ENCODE results near the gene SPESP1. TPM values are rescaled to one million over a fixed set of nuclear protein-coding genes. Genes with fewer than 3 reads are reported as not detected.
A peak's percentile ranks its signal among the peaks of the same experiment; 100 is the strongest.

The SPESP1 gene
- total RNA-seq, 4 donors from 2014 or later, result 0.93 to 4.1 (median 2.7) TPM

DNA sequence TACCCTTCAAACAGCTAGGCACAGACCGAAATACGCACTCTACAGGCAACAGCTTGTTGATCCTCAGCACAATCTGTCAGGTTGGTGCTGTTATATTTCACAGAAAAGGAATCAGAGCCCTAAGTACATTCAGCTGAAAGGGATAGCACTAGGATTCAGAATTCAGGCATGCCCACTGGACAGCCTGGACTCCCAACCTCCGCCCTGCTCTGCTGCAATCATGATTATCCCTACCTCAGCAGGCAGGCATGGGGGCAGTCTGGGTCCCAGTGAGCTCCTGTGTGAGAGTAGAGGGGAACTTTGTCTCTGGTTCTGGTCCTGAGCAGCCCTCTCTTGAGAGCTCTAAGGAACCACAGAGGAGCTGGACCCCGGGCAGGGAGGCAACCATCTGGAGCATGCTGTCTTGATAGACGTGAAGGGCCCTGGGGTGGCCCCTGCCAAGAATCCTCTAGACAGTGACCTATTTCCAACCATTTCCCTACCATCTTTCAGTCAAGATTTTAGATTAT lies 60.7 kb downstream of the SPESP1 start:
- DNase-seq (ENCODE audit: low spot score) (no peak), ATAC-seq (ENCODE audit: low FRiP score) (no peak)
- no peak for TF ChIP-seq CTCF (IDR thresholded peaks at IDR 0.05)

DNA sequence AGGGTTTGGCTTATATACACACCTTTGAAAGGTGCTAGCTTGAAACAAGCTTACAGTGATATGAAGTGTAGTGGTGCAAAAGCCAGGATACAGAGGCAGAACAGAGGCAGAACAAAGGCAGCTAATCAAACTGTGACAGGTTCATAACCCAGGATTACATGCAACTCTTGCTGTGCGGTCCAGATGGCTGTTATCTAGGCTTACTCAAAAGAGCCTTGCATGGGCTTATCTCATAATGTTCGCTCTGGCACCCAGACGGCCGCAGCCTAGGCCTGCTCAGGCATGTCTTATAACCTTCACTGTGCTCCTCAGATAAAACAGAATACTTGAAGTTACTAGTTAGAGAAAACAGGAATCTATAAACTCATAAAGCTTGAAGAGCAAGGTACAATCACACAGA lies 61.4 kb downstream of the SPESP1 start:
- no peak for TF ChIP-seq CTCF (IDR thresholded peaks at IDR 0.05)
- no peak for DNase-seq (ENCODE audit: low spot score)
- ATAC-seq (ENCODE audit: low FRiP score), result peak; percentile 57

GRCh38 chr15:68992696-68993095 lies 62.4 kb downstream of the SPESP1 start:
- DNase-seq (ENCODE audit: low spot score) (no peak), ATAC-seq (ENCODE audit: low FRiP score) (no peak)
- no peak for TF ChIP-seq CTCF (IDR thresholded peaks at IDR 0.05)

- ATAC-seq (ENCODE audit: low FRiP score), result no peak
Observed at GRCh38 chr15:68993276-68993675, 63.0 kb downstream of the SPESP1 start.

DNA sequence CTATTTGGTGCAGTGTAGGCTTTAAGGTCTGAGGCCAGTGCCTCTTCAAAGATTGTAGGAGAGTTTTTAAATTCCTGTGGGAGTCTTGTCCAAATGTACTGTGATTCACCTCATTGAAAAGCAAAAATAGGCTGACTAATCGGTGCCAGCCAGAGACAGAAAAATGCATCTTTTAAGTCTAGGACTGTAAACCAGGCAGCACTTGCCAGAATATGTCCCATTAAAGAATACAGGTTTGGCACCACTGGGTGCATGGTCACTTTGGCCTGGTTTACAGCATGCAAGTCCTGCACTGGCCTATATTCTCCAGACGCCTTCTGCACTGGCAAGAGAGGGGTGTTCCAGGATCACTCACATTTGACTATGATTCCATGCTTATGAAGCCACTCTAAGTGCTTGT lies 63.8 kb downstream of the SPESP1 start:
- TF ChIP-seq CTCF (IDR thresholded peaks at IDR 0.05), result no peak
- DNase-seq (ENCODE audit: low spot score) (no peak), ATAC-seq (ENCODE audit: low FRiP score) (peak; percentile 48)

More at GRCh38 chr15:68993276-68993675, 63.0 kb downstream of the SPESP1 start:
- no peak for DNase-seq (ENCODE audit: low spot score)
- no peak for TF ChIP-seq CTCF (IDR thresholded peaks at IDR 0.05)

DNA sequence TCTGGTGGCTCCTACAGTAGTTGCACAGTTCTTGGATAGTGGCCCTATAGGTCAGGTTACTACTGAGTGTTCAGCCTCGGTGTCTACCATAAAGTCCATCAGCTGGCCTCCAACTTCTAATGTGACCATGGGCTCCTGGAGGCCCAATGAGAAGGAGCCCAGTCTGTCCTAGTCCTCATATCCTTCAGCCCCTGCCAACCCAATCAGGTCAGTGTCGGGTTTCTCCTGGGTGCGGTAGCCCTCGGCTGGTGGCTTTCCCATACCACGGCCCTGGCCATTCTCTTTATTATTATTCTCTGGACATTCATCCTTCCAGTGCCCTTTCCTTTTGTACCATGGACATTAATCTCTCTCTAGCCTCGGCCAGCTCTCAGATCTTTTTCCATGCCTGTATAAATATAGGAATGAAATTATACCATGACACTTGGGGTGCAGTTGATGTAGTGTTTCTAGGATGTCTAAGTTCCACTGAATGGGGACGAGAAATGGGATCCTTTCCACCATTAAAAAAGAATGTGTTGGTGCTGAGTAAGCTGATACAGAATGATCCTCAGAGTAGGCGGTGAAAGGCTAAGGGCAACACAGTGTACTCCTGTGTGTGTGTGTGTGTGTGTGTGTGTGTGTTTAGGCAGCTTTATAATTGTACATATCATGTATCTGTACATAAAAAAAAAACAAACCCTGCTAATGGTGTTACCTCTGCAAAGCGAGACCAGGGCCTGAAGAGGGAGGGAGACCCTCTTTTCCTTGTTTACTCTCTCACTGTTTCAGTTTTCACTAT lies 64.8 kb downstream of the SPESP1 start:
- TF ChIP-seq CTCF (IDR thresholded peaks at IDR 0.05), result no peak

More for the DNA sequence above, 64.8 kb downstream of the SPESP1 start:
- DNase-seq (ENCODE audit: low spot score) (no peak), ATAC-seq (ENCODE audit: low FRiP score) (no peak)

Other genes with a start within 250 kb of the SPESP1 start
- gene ANP32A, start 109.6 kb upstream of the SPESP1 start, total RNA-seq, result 10 to 100 TPM; 35.5 to 60.4 (median 47.3) TPM
- under 1 TPM; 0.28 to 0.56 (median 0.42) TPM for gene NOX5, start 84.2 kb downstream of the SPESP1 start, total RNA-seq
- 10 to 100 TPM; 12.9 to 23.5 (median 15.4) TPM for gene GLCE, start 230.1 kb downstream of the SPESP1 start, total RNA-seq

Measured in omental fat pad (tissue), 4 donors.